Smooth muscle cell of the umbilical artery (primary cell): ENCODE data around the gene SPIN1. TPM values are rescaled to one million over a fixed set of nuclear protein-coding genes. Genes with fewer than 3 reads are reported as not detected.

ENCODE experiments used
- total RNA-seq: library from RNA; depleted of rRNA; stranded (reverse); fragments of >200 nt; gene quantifications from 2 replicates; pipeline ENCODE4 v1.2.3, GENCODE V29; 2014

SPIN1 gene
- 116 and 130 TPM in 2 replicates for total RNA-seq

GRCh38 chr9:88388203-88388885 is at the start of gene SPIN1:
Gene SPIN1 (plus strand): TSS chr9:88388444. CDS start chr9:88426540, 38,096 bp downstream.

Other genes with a start within 250 kb of the SPIN1 start
- gene SPATA31C2, start 250.0 kb upstream of the SPIN1 start, total RNA-seq, result not detected in 2 replicates
- gene NXNL2, start 146.7 kb downstream of the SPIN1 start, total RNA-seq, result 0.89 and 0.97 TPM in 2 replicates